ENCODE data around the gene OTULIN. TPM values are rescaled to one million over a fixed set of nuclear protein-coding genes. Genes with fewer than 3 reads are reported as not detected.
A peak's percentile ranks its signal among the peaks of the same experiment; 100 is the strongest.

Gene OTULIN
- total RNA-seq (10 to 100 TPM; 12.4 to 20.4 (median 15.4) TPM), polyA plus RNA-seq (1 to 10 TPM; 2.3 to 8.2 (median 4.1) TPM)
- long read RNA-seq, donor 1, full-length matches to known transcripts, result 14 of 16 reads
- long read RNA-seq, donor 1, partial matches to known transcripts, result 0 of 16 reads
- long read RNA-seq, donor 1, other reads (novel, unspliced or antisense), result 2 of 16 reads
- long read RNA-seq, donor 2, full-length matches to known transcripts, result 8 of 15 reads
- long read RNA-seq, donor 2, partial matches to known transcripts, result 1 of 15 reads
- long read RNA-seq, donor 2, other reads (novel, unspliced or antisense), result 6 of 15 reads

GRCh38 chr5:14664270-14665100, at the start of gene OTULIN:
Gene OTULIN (plus strand): TSS chr5:14664718. CDS start chr5:14664826, 108 bp downstream.
- intact Hi-C loops (cut with DNase I), result no loop called here
- no peak for TF ChIP-seq CTCF (IDR thresholded peaks at IDR 0.05)
- 0% methylated on average over 92 to 115 of the region's 115 CpGs for WGBS, 3 donors
- Histone ChIP-seq H3K27ac (peak within 1 kb of the TSS; percentile 94), H3K4me3 (peak within 1 kb of the TSS; percentile 85), H3K27me3 (ENCODE audit: insufficient read depth in 3 of 3, low read length in 2 of 3) (no peaks in the 10 kb centered on the region), H3K36me3 (ENCODE audit: insufficient read depth in 1 of 2, low read depth in 1 of 2) (no peaks in the 10 kb centered on the region), H3K9me3 (no peaks in the 10 kb centered on the region), H3K4me1 (peaks cover 25% of the 10 kb centered on the region)
- ATAC-seq (peak; percentile 98 to 99 (median 98)), DNase-seq (peak; percentile 93 to 96)

- no peak overlapping the region for H3K4me3 ChIP-seq
- TF ChIP-seq CTCF (IDR thresholded peaks at IDR 0.05), result no peak
- intact Hi-C loops (cut with DNase I), result no loop called here
- ATAC-seq, result no peak
- H3K27me3 ChIP-seq (ENCODE audit: insufficient read depth in 3 of 3, low read length in 2 of 3), result no peaks in the 10 kb centered on the region
- 72 to 81% (median 78%) methylated on average over 4 of the region's 4 CpGs for WGBS, 3 donors
- H3K4me1 ChIP-seq, result no peaks in the 10 kb centered on the region
- no peak overlapping the region for H3K27ac ChIP-seq
- no peak for DNase-seq
- no peaks in the 10 kb centered on the region for H3K9me3 ChIP-seq
- H3K36me3 ChIP-seq (ENCODE audit: insufficient read depth in 1 of 2, low read depth in 1 of 2), result no peaks in the 10 kb centered on the region
Observed at GRCh38 chr5:14615365-14615764, 49.2 kb upstream of the OTULIN start.

- intact Hi-C loops (cut with DNase I), result no loop called here
- DNase-seq (no peak), ATAC-seq (no peak)
- H3K27me3 ChIP-seq (ENCODE audit: insufficient read depth in 3 of 3, low read length in 2 of 3), result peaks cover 0 to 2% (median 0%) of the 10 kb centered on the region in 3 donors
- 83 to 88% (median 87%) methylated on average over 4 of the region's 4 CpGs for WGBS, 3 donors
- H3K4me1 ChIP-seq, result no peaks in the 10 kb centered on the region
- H3K9me3 ChIP-seq, result no peaks in the 10 kb centered on the region
- no peak overlapping the region for H3K27ac ChIP-seq
- H3K36me3 ChIP-seq (ENCODE audit: insufficient read depth in 1 of 2, low read depth in 1 of 2), result no peaks in the 10 kb centered on the region
- H3K4me3 ChIP-seq, result no peak overlapping the region
- no peak for TF ChIP-seq CTCF (IDR thresholded peaks at IDR 0.05)
Observed at GRCh38 chr5:14617441-14617840, 47.1 kb upstream of the OTULIN start.

- Histone ChIP-seq H3K9me3 (no peaks in the 10 kb centered on the region), H3K4me3 (no peak overlapping the region), H3K27ac (no peak overlapping the region), H3K27me3 (ENCODE audit: insufficient read depth in 3 of 3, low read length in 2 of 3) (no peaks in the 10 kb centered on the region), H3K36me3 (ENCODE audit: insufficient read depth in 1 of 2, low read depth in 1 of 2) (no peaks in the 10 kb centered on the region), H3K4me1 (no peaks in the 10 kb centered on the region)
- no peak for TF ChIP-seq CTCF (IDR thresholded peaks at IDR 0.05)
- no peak for ATAC-seq
- intact Hi-C loops (cut with DNase I), result no loop called here
- DNase-seq, result no peak
Observed at GRCh38 chr5:14627270-14627669, 37.2 kb upstream of the OTULIN start.

Data from psoas muscle (tissue), 8 donors.